Astrocyte (in vitro differentiated cells and primary cell): ENCODE results near the gene CCDC141. TPM values are rescaled to one million over a fixed set of nuclear protein-coding genes. Genes with fewer than 3 reads are reported as not detected.

ENCODE experiments used
- DNase-seq: peaks from one replicate; pipeline ENCODE4 v3.0.0-alpha.2; 2010; ENCODE audit warnings: low read depth
- FAIRE-seq: peaks from 2 replicates; lab custom pipeline; 2011; peaks lifted over from hg19 to GRCh38; lab: Jason Lieb, UNC
- H2AFZ ChIP-seq: 2 replicates; pipeline ENCODE4 v1.6.0; 2012; ENCODE audit warnings: low read depth, low read length, inconsistent platforms
- H3K27ac ChIP-seq: 2 replicates; pipeline ENCODE4 v1.5.1; 2011; ENCODE audit warnings: low read depth, low read length, inconsistent platforms
- H3K27me3 ChIP-seq: 2 replicates; pipeline ENCODE4 v1.6.0; 2011; ENCODE audit warnings: low read length, inconsistent platforms; ENCODE audit not compliant: insufficient read depth
- H3K36me3 ChIP-seq: 2 replicates; pipeline ENCODE4 v1.5.1; 2011; ENCODE audit warnings: low read length, inconsistent platforms; ENCODE audit not compliant: insufficient read depth
- H3K4me1 ChIP-seq: 2 replicates; pipeline ENCODE4 v1.5.1; 2011; ENCODE audit warnings: low read length, inconsistent platforms; ENCODE audit not compliant: insufficient read depth
- H3K4me2 ChIP-seq: 2 replicates; pipeline ENCODE4 v1.6.0; 2012; ENCODE audit warnings: low read length, inconsistent platforms
- H3K4me3 ChIP-seq: 2 replicates; pipeline ENCODE4 v1.5.1; 2011; ENCODE audit warnings: low read depth, mild to moderate bottlenecking, low read length, inconsistent platforms; ENCODE audit not compliant: insufficient read depth
- H3K79me2 ChIP-seq: 2 replicates; pipeline ENCODE4 v1.6.0; 2012; ENCODE audit warnings: mild to moderate bottlenecking, low read length, inconsistent platforms; ENCODE audit not compliant: insufficient read depth
- H3K9ac ChIP-seq: 2 replicates; pipeline ENCODE4 v1.6.0; 2012; ENCODE audit warnings: mild to moderate bottlenecking, low read length, inconsistent platforms
- H3K9me3 ChIP-seq: 2 replicates; pipeline ENCODE4 v1.5.1; 2012; ENCODE audit warnings: low read depth, mild to moderate bottlenecking, low read length, inconsistent platforms; ENCODE audit not compliant: insufficient read depth
- H4K20me1 ChIP-seq: 2 replicates; pipeline ENCODE4 v1.6.0; 2012; ENCODE audit warnings: low read length, inconsistent platforms; ENCODE audit not compliant: insufficient read depth
- H3K27ac Mint-ChIP-seq: one replicate; pipeline ENCODE4 v1.8.0; 2021; ENCODE audit warnings: mild to moderate bottlenecking, mixed read lengths; ENCODE audit not compliant: unreplicated experiment
- H3K27me3 Mint-ChIP-seq: one replicate; pipeline ENCODE4 v1.8.0; 2021; ENCODE audit warnings: low read depth, mixed read lengths; ENCODE audit not compliant: unreplicated experiment
- H3K36me3 Mint-ChIP-seq: one replicate; pipeline ENCODE4 v1.8.0; 2021; ENCODE audit warnings: low read depth, mixed read lengths; ENCODE audit not compliant: unreplicated experiment
- H3K4me1 Mint-ChIP-seq: one replicate; pipeline ENCODE4 v1.8.0; 2021; ENCODE audit warnings: low read depth, mixed read lengths; ENCODE audit not compliant: unreplicated experiment
- H3K4me3 Mint-ChIP-seq: one replicate; pipeline ENCODE4 v1.8.0; 2021; ENCODE audit warnings: mild to moderate bottlenecking, moderate library complexity, mixed read lengths; ENCODE audit not compliant: unreplicated experiment
- H3K9me3 Mint-ChIP-seq: one replicate; pipeline ENCODE4 v1.8.0; 2021; ENCODE audit warnings: mild to moderate bottlenecking, mixed read lengths; ENCODE audit not compliant: unreplicated experiment
- CTCF ChIP-seq: IDR thresholded peaks from 2 replicates; pipeline ENCODE4 v1.5.1; 2011; ENCODE audit warnings: low read depth, mild to moderate bottlenecking, inconsistent platforms, low read length, moderate library complexity; ENCODE audit not compliant: insufficient read depth
- EZH2 ChIP-seq: IDR thresholded peaks from 2 replicates; pipeline ENCODE4 v1.6.1; 2012; ENCODE audit warnings: mild to moderate bottlenecking, low read length, inconsistent platforms; ENCODE audit not compliant: insufficient read depth
- total RNA-seq: library from RNA; stranded (reverse); gene quantifications from 2 replicates; pipeline ENCODE4 v1.2.1, GENCODE V29; 2021

CCDC141 gene
- total RNA-seq, 1 donor from 2014 or later: 0.18 TPM

GRCh38 chr2:179071810-179072355, 21.9 kb upstream of the CCDC141 start:
- Histone ChIP-seq H3K4me1 (no peaks in the 10 kb centered on the region), H2AFZ (no peak overlapping the region), H4K20me1 (no peaks in the 10 kb centered on the region), H3K27me3 (no peaks in the 10 kb centered on the region), H3K9ac (no peak overlapping the region), H3K27ac (no peak overlapping the region), H3K9me3 (peaks cover 2% of the 10 kb centered on the region), H3K36me3 (no peaks in the 10 kb centered on the region), H3K4me3 (no peak overlapping the region), H3K4me2 (no peak overlapping the region), H3K79me2 (no peaks in the 10 kb centered on the region)
- no peaks in the 10 kb centered on the region for H3K4me1 Mint-ChIP-seq
- TF ChIP-seq EZH2: no peak
- TF ChIP-seq CTCF: no peak
- no peak for DNase-seq
- H3K27ac Mint-ChIP-seq: no peak overlapping the region
- no peak for FAIRE-seq
- H3K4me3 Mint-ChIP-seq: no peak overlapping the region
- no peaks in the 10 kb centered on the region for H3K36me3 Mint-ChIP-seq
- H3K27me3 Mint-ChIP-seq: peaks cover 2% of the 10 kb centered on the region
- peaks cover 5% of the 10 kb centered on the region for H3K9me3 Mint-ChIP-seq

- Histone ChIP-seq H3K27me3 (no peaks in the 10 kb centered on the region), H3K9me3 (peaks cover 2% of the 10 kb centered on the region), H3K9ac (no peak overlapping the region), H3K36me3 (no peaks in the 10 kb centered on the region), H3K4me2 (no peak overlapping the region), H3K27ac (no peak overlapping the region), H3K4me3 (no peak overlapping the region), H4K20me1 (no peaks in the 10 kb centered on the region), H3K4me1 (no peaks in the 10 kb centered on the region), H2AFZ (no peak overlapping the region), H3K79me2 (no peaks in the 10 kb centered on the region)
- no peaks in the 10 kb centered on the region for H3K27me3 Mint-ChIP-seq
- H3K9me3 Mint-ChIP-seq: peaks cover 3% of the 10 kb centered on the region
- no peaks in the 10 kb centered on the region for H3K4me1 Mint-ChIP-seq
- H3K36me3 Mint-ChIP-seq: no peaks in the 10 kb centered on the region
- DNase-seq (no peak), FAIRE-seq (no peak)
- H3K27ac Mint-ChIP-seq: no peak overlapping the region
- no peak overlapping the region for H3K4me3 Mint-ChIP-seq
- TF ChIP-seq EZH2: no peak
- no peak for TF ChIP-seq CTCF
These were observed 21.0 kb upstream of the CCDC141 start for GRCh38 chr2:179070895-179071294.

GRCh38 chr2:179069685-179070084, 19.7 kb upstream of the CCDC141 start:
- Histone ChIP-seq H3K4me2 (no peak overlapping the region), H3K79me2 (no peaks in the 10 kb centered on the region), H3K4me1 (no peaks in the 10 kb centered on the region), H4K20me1 (no peaks in the 10 kb centered on the region), H3K36me3 (no peaks in the 10 kb centered on the region), H3K9me3 (peaks cover 2% of the 10 kb centered on the region), H3K9ac (no peak overlapping the region), H3K4me3 (no peak overlapping the region), H3K27ac (no peak overlapping the region), H2AFZ (no peak overlapping the region), H3K27me3 (no peaks in the 10 kb centered on the region)
- Mint-ChIP-seq H3K4me1 (no peaks in the 10 kb centered on the region), H3K27ac (no peak overlapping the region), H3K9me3 (peaks cover 5% of the 10 kb centered on the region), H3K27me3 (no peaks in the 10 kb centered on the region), H3K36me3 (no peaks in the 10 kb centered on the region), H3K4me3 (no peak overlapping the region)
- TF ChIP-seq EZH2: no peak
- no peak for TF ChIP-seq CTCF
- FAIRE-seq (no peak), DNase-seq (no peak)
